ENCODE measurements around the gene QRICH1. TPM values are rescaled to one million over a fixed set of nuclear protein-coding genes. Genes with fewer than 3 reads are reported as not detected.

QRICH1 gene
- total and polyA plus RNA-seq, 2 of the 4 experiments (the other 2 are of a cell fraction): 62.7 to 77.3 TPM

GRCh38 chr3:49053543-49053942, 40.3 kb downstream of the QRICH1 start:
- no peaks in the 10 kb centered on the region for H3K27me3 ChIP-seq (ENCODE audit: control insufficient read depth, insufficient read depth, low read length)
- POLR2A ChIA-PET (ENCODE audit: unreplicated experiment): no interaction called here
- H2AK9ac ChIP-seq (replicated peaks; ENCODE audit: low read depth, low read length, poor library complexity): no peak overlapping the region
- ATAC-seq (ENCODE audit: low read depth) (no peak), DNase-seq (no peak)
- peaks cover 2% of the 10 kb centered on the region; the same call in 1 of the 2 replicates for H3K4me1 ChIP-seq (ENCODE audit: control insufficient read depth, insufficient read depth, low read length)
- no peak overlapping the region for H4K5ac ChIP-seq (ENCODE audit: low read depth, low read length)
- H4K91ac ChIP-seq (ENCODE audit: insufficient read depth, low read depth, low read length): no peak overlapping the region
- dilution Hi-C loops (cut with HindIII; ENCODE audit: low sequenced_read_pairs, unreplicated experiment): no loop called here
- no peak overlapping the region for H3K4me2 ChIP-seq (ENCODE audit: low read depth, low read length)
- H2BK5ac ChIP-seq (ENCODE audit: low read depth, low read length, poor library complexity, severe bottlenecking): peak overlapping the region; percentile 25
- no peak overlapping the region for H2BK120ac ChIP-seq (ENCODE audit: low read depth, low read length)
- H3K23ac ChIP-seq (ENCODE audit: low read depth, low read length): peak overlapping the region; percentile 13; the same call in 1 of the 2 replicates
- H2BK15ac ChIP-seq (ENCODE audit: low read depth, low read length): no peak overlapping the region
- no CpG with 5 or more reads among the region's 1 CpG for WGBS, 2 experiments (ENCODE audit: extremely low coverage in 2 of 2, insufficient read length in 1 of 2)
- H3K14ac ChIP-seq (replicated peaks; ENCODE audit: low read depth, low read length): no peak overlapping the region
- CTCF ChIA-PET: interaction anchor here (0.5 kb wide), 1 partner anchor 96 kb away, joined by 3 read pairs; no protein-coding TSS in a partner anchor
- in situ Hi-C loops (cut with MboI; ENCODE audit: low sequenced_read_pairs): no loop called here
- H2AK5ac ChIP-seq (ENCODE audit: low read depth, low read length): no peak overlapping the region; the same call in 1 of the 2 replicates
- peaks cover 49 to 74% of the 10 kb centered on the region in 2 experiments for H3K79me1 ChIP-seq (ENCODE audit: low read depth in 1 of 2, low read length in 2 of 2)
- H2AFZ ChIP-seq (replicated peaks; ENCODE audit: low read length, poor library complexity): no peak overlapping the region
- no peak overlapping the region for H3K4me3 ChIP-seq (ENCODE audit: insufficient read depth, low read depth, low read length)
- TF ChIP-seq MXI1 (IDR thresholded peaks at IDR 0.05; ENCODE audit: borderline replicate concordance, low read depth, low read length) (no peak), MAZ (IDR thresholded peaks at IDR 0.05; ENCODE audit: borderline replicate concordance, low read depth, low read length) (no peak), POLR2A (IDR thresholded peaks at IDR 0.05; ENCODE audit: low read depth, low read length) (no peak), CTCF (conservative IDR thresholded peaks at IDR 0.05; ENCODE audit: low read depth, low read length) (no peak), CEBPB (IDR thresholded peaks at IDR 0.05; ENCODE audit: low read depth, low read length) (no peak), MAFK (IDR thresholded peaks at IDR 0.05; ENCODE audit: low read depth, low read length) (no peak), RFX5 (IDR thresholded peaks at IDR 0.05; ENCODE audit: low read depth, low read length) (no peak), BHLHE40 (IDR thresholded peaks at IDR 0.05; ENCODE audit: low read depth, low read length) (no peak), USF2 (IDR thresholded peaks at IDR 0.05; ENCODE audit: low read depth, low read length) (no peak)
- no peak overlapping the region for H2BK20ac ChIP-seq (ENCODE audit: low read depth, low read length)
- peaks cover 35% of the 10 kb centered on the region for H3K36me3 ChIP-seq (ENCODE audit: control insufficient read depth, insufficient read depth, low read length)
- H3K27ac ChIP-seq (ENCODE audit: insufficient read depth, low read length): peak overlapping the region; percentile 58; the same call in 1 of the 2 replicates
- no peak overlapping the region for H3K4ac ChIP-seq (ENCODE audit: low read depth, low read length)
- no peak overlapping the region for H3K9ac ChIP-seq (ENCODE audit: low read depth, low read length)
- H3K9me1 ChIP-seq (ENCODE audit: insufficient read depth, low read length): peaks cover 19% of the 10 kb centered on the region
- H3K9me3 ChIP-seq (ENCODE audit: control insufficient read depth, insufficient read depth, low read length): no peaks in the 10 kb centered on the region
- H3K56ac ChIP-seq (ENCODE audit: extremely low read depth, insufficient read depth, low read length): no peak overlapping the region
- BruUV-seq (replicated peaks): no TSS peak
- peak overlapping the region; percentile 54; the same call in 1 of the 2 replicates for H3K18ac ChIP-seq (ENCODE audit: low read depth, low read length)
- intact Hi-C loops (cut with micrococcal nuclease): no loop called here
- peaks cover 7% of the 10 kb centered on the region; the same call in 1 of the 2 replicates for H4K20me1 ChIP-seq (ENCODE audit: insufficient read depth, low read length)
- 0 out of 4 replicates have a peak overlapping the region, but pooled peaks of 1 of the 2 experiments have one; percentile 43 for H4K8ac ChIP-seq (ENCODE audit: low read depth in 2 of 2, low read length in 2 of 2)
